Aorta (tissue), 5 donors: Measurements from ENCODE around the gene ASS1. TPM values are rescaled to one million over a fixed set of nuclear protein-coding genes. Genes with fewer than 3 reads are reported as not detected.

Source experiments
- ATAC-seq: fragments of 200-7000 bp; cut with Tn5 transposase; one replicate; pipeline ENCODE4 v1.9.1; 2022; ENCODE audit warnings: moderate library complexity; ENCODE audit not compliant: low FRiP score
- DNase-seq, 2 donors: peaks; one replicate each; pipeline ENCODE4 v3.0.0-alpha.2; 2020
- H3K27ac ChIP-seq, 2 donors: one replicate each; pipeline ENCODE4 v1.5.1; 2013; ENCODE audit warnings: low read length in 2 of 2, mild to moderate bottlenecking in 2 of 2, moderate library complexity in 2 of 2, control low read depth in 1 of 2, inconsistent platforms in 1 of 2, low read depth in 1 of 2
- H3K27me3 ChIP-seq, 2 donors: one replicate each; pipeline ENCODE4 v1.6.1; 2013; ENCODE audit warnings: control low read depth in 1 of 2, low read length in 1 of 2, mild to moderate bottlenecking in 1 of 2, moderate library complexity in 1 of 2; ENCODE audit not compliant: insufficient read depth in 2 of 2, control insufficient read depth in 1 of 2
- H3K36me3 ChIP-seq, 2 donors: one replicate each; pipeline ENCODE4 v1.6.1; 2013; ENCODE audit warnings: control low read depth in 1 of 2, low read length in 1 of 2, mild to moderate bottlenecking in 1 of 2; ENCODE audit not compliant: insufficient read depth in 2 of 2, control insufficient read depth in 1 of 2
- H3K4me1 ChIP-seq, 2 donors: one replicate each; pipeline ENCODE4 v1.6.1; 2013; ENCODE audit warnings: low read length in 2 of 2, control low read depth in 1 of 2, mild to moderate bottlenecking in 1 of 2, moderate library complexity in 1 of 2; ENCODE audit not compliant: insufficient read depth in 2 of 2, control insufficient read depth in 1 of 2
- H3K4me3 ChIP-seq, 2 donors: one replicate each; pipeline ENCODE4 v1.5.1; 2013; ENCODE audit warnings: low read length in 2 of 2, control low read depth in 1 of 2, mild to moderate bottlenecking in 1 of 2
- H3K9me3 ChIP-seq: one replicate; pipeline ENCODE4 v1.6.1; 2013; ENCODE audit warnings: mild to moderate bottlenecking, low read length; ENCODE audit not compliant: control insufficient read depth
- WGBS, 2 donors: extraction: QIAGEN DNeasy Blood & Tissue Kit; methylation state at CpG; one replicate each; pipeline ENCODE4 v1.1.7; 2013; 5-methylcytosine and 5-hydroxymethylcytosine counted together
- intact Hi-C, 2 donors: fragments of 100-400 bp; cut with DNase I; formaldehyde crosslinking; loops; one replicate each; pipeline versions ENCODE4 v1.14.2 to v1.15.0; 2022
- polyA plus RNA-seq, 2 donors: library from polyadenylated mRNA; stranded (reverse); fragments of 200-250 nt; gene quantifications; one replicate each; pipeline ENCODE4 v1.2.3, GENCODE V29; 2013
- total RNA-seq, 2 donors: library from RNA; stranded (reverse); fragmentation: NEBNext Ultra II Directional; extraction: Animal tissue kit (Norgen Biotek cat#: 25700); gene quantifications; one replicate each; pipeline ENCODE4 v1.2.1, GENCODE V29; 2021
- donor health status: healthy with polysubstance abuse.
- donor health status: Bipolar disorder and iron deficiency.
- donor health status: DM: no; HTN: no; CAD: no.
- donor health status: DM: no; HTN: no; CAD: no.
- donor health status: DM: yes; HTN: yes; CAD: no.

ASS1 gene
- total and polyA plus RNA-seq, 4 donors, result 52.0 to 99.0 (median 78.5) TPM

- Histone ChIP-seq H3K27me3 (no peaks in the 10 kb centered on the region), H3K4me3 (no peak overlapping the region), H3K4me1 (no peaks in the 10 kb centered on the region), H3K36me3 (no peaks in the 10 kb centered on the region), H3K27ac (no peak overlapping the region), H3K9me3 (no peaks in the 10 kb centered on the region)
- DNase-seq (peak; percentile 64 to 91), ATAC-seq (peak; percentile 64)
- 13 to 18% methylated on average over 21 to 22 of the region's 22 CpGs for WGBS, 2 donors
- intact Hi-C loops, result loop anchor here (2.0 kb wide), 1 partner anchor 222 kb away; no protein-coding TSS in a partner anchor
These were observed 16.5 kb downstream of the ASS1 start for GRCh38 chr9:130461218-130461630.

- H3K9me3 ChIP-seq, result no peaks in the 10 kb centered on the region
- no peak overlapping the region for H3K4me3 ChIP-seq
- 91 to 92% methylated on average over 11 of the region's 11 CpGs for WGBS, 2 donors
- no peaks in the 10 kb centered on the region for H3K27me3 ChIP-seq
- DNase-seq (no peak), ATAC-seq (no peak)
- no peaks in the 10 kb centered on the region for H3K36me3 ChIP-seq
- no peaks in the 10 kb centered on the region for H3K4me1 ChIP-seq
- intact Hi-C loops, result loop anchor here (2.0 kb wide), 1 partner anchor 221 kb away; no protein-coding TSS in a partner anchor
- no peak overlapping the region for H3K27ac ChIP-seq
These were observed 17.0 kb downstream of the ASS1 start for GRCh38 chr9:130461731-130462130.

- DNase-seq (no peak), ATAC-seq (no peak)
- Histone ChIP-seq H3K9me3 (no peaks in the 10 kb centered on the region), H3K4me3 (no peak overlapping the region), H3K27me3 (no peaks in the 10 kb centered on the region), H3K36me3 (no peaks in the 10 kb centered on the region), H3K4me1 (no peaks in the 10 kb centered on the region), H3K27ac (no peak overlapping the region)
- intact Hi-C loops, result no loop called here
- WGBS, 2 donors, result 95 to 96% methylated on average over 27 of the region's 27 CpGs
These were observed 18.2 kb downstream of the ASS1 start for GRCh38 chr9:130462685-130463540.

GRCh38 chr9:130463763-130464745 lies 19.3 kb downstream of the ASS1 start:
- no peaks in the 10 kb centered on the region for H3K4me1 ChIP-seq
- H3K27ac ChIP-seq, result no peak overlapping the region
- H3K27me3 ChIP-seq, result no peaks in the 10 kb centered on the region
- H3K4me3 ChIP-seq, result no peak overlapping the region
- WGBS, 2 donors, result 91 to 95% methylated on average over 19 to 22 of the region's 22 CpGs
- intact Hi-C loops, result no loop called here
- ATAC-seq (no peak), DNase-seq (no peak)
- H3K9me3 ChIP-seq, result no peaks in the 10 kb centered on the region
- no peaks in the 10 kb centered on the region for H3K36me3 ChIP-seq

GRCh38 chr9:130465383-130466096 lies 20.8 kb downstream of the ASS1 start:
- Histone ChIP-seq H3K36me3 (no peaks in the 10 kb centered on the region), H3K27ac (no peak overlapping the region), H3K9me3 (no peaks in the 10 kb centered on the region), H3K4me3 (no peak overlapping the region), H3K4me1 (no peaks in the 10 kb centered on the region), H3K27me3 (no peaks in the 10 kb centered on the region)
- ATAC-seq, result no peak
- intact Hi-C loops, result no loop called here
- DNase-seq, result no peak
- WGBS, 2 donors, result 88 to 90% methylated on average over 16 of the region's 16 CpGs

GRCh38 chr9:130466537-130467217 lies 21.9 kb downstream of the ASS1 start:
- intact Hi-C loops, result no loop called here
- Histone ChIP-seq H3K27me3 (no peaks in the 10 kb centered on the region), H3K36me3 (no peaks in the 10 kb centered on the region), H3K9me3 (no peaks in the 10 kb centered on the region), H3K4me3 (no peak overlapping the region), H3K4me1 (no peaks in the 10 kb centered on the region), H3K27ac (no peak overlapping the region)
- ATAC-seq (no peak), DNase-seq (no peak)
- 86 to 88% methylated on average over 18 to 20 of the region's 20 CpGs for WGBS, 2 donors

GRCh38 chr9:130467316-130467715 lies 22.6 kb downstream of the ASS1 start:
- no peaks in the 10 kb centered on the region for H3K36me3 ChIP-seq
- H3K27ac ChIP-seq, result no peak overlapping the region
- no peak overlapping the region for H3K4me3 ChIP-seq
- DNase-seq (no peak), ATAC-seq (no peak)
- H3K27me3 ChIP-seq, result no peaks in the 10 kb centered on the region
- 75 to 81% methylated on average over 13 of the region's 13 CpGs for WGBS, 2 donors
- H3K9me3 ChIP-seq, result no peaks in the 10 kb centered on the region
- intact Hi-C loops, result no loop called here
- no peaks in the 10 kb centered on the region for H3K4me1 ChIP-seq

- intact Hi-C loops, result no loop called here
- ATAC-seq (no peak), DNase-seq (no peak)
- H3K9me3 ChIP-seq, result no peaks in the 10 kb centered on the region
- H3K27ac ChIP-seq, result no peak overlapping the region
- no peak overlapping the region for H3K4me3 ChIP-seq
- H3K27me3 ChIP-seq, result no peaks in the 10 kb centered on the region
- no peaks in the 10 kb centered on the region for H3K4me1 ChIP-seq
- H3K36me3 ChIP-seq, result no peaks in the 10 kb centered on the region
- WGBS, 2 donors, result 72 to 83% methylated on average over 4 of the region's 4 CpGs
These were observed 23.8 kb downstream of the ASS1 start for GRCh38 chr9:130468566-130468965.
